Retinal pigment epithelial cell (primary cell): ENCODE data around the gene TBC1D22A.
"Not testable (repeated sequence)": the region's sequence is repeated elsewhere in the genome, so short reads cannot be mapped to it uniquely, and the experiment has no call there.

Source experiments
- DNase-seq: peaks from one replicate; pipeline ENCODE4 v3.0.0-alpha.2; 2010; ENCODE audit warnings: low read depth
- H3K4me3 ChIP-seq: 2 replicates; pipeline ENCODE4 v1.5.1; 2011; ENCODE audit warnings: mild to moderate bottlenecking, low read length, control low read depth, moderate library complexity
- CTCF ChIP-seq: conservative IDR thresholded peaks from 2 replicates; pipeline ENCODE4 v1.5.1; 2011; ENCODE audit warnings: low read depth, low read length, control low read depth, inconsistent platforms

TBC1D22A gene

DNA sequence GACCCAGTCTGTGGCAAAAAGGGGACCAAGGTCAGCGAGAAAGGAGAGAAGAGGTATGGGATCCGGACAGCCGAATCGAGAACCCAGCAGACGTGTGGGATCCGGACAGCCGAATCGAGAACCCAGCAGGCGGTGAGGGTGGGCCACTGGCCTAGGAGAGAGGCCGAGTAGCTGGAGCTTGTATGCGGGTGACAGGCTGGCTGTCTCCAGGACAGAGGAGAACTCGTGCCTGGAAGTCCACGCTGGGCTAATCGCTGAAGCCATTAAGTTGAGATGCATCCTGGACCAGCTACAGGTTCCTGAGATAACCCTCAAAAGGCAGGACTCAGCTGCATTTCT is 30.4 kb upstream of the TBC1D22A start:
- H3K4me3 ChIP-seq: no peak overlapping the region
- DNase-seq: no peak
- no peak for TF ChIP-seq CTCF

DNA sequence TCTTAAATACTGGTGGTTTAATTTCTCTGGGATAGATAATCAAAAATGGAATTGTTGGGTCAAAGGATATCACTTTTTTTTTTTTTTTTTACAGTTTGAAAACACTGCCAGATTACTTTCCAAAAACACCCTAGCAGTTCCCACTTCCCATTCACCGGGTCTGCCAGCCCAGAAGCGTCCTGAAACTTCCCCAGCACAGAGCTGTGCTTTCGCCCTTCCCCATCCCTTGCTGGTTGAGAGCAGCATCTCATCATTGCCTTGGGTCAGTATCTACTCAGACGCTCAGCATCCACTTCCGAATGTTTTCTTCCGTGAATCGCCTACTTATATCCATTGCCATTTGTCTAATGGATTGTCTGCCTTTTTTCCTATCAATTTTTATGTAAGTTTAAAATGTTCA is 29.9 kb upstream of the TBC1D22A start:
- TF ChIP-seq CTCF: no peak
- H3K4me3 ChIP-seq: no peak overlapping the region
- DNase-seq: no peak

- not testable (repeated sequence) for DNase-seq, H3K4me3 ChIP-seq
Measured at GRCh38 chr22:46734213-46734722, 28.2 kb upstream of the TBC1D22A start.

GRCh38 chr22:46734830-46735453 is 27.5 kb upstream of the TBC1D22A start:
- TF ChIP-seq CTCF: no peak
- no peak overlapping the region for H3K4me3 ChIP-seq
- DNase-seq: no peak

- no peak for TF ChIP-seq CTCF
- no peak for DNase-seq
- H3K4me3 ChIP-seq: peak overlapping the region; percentile 76
Measured at GRCh38 chr22:46735747-46736608, 26.5 kb upstream of the TBC1D22A start.

DNA sequence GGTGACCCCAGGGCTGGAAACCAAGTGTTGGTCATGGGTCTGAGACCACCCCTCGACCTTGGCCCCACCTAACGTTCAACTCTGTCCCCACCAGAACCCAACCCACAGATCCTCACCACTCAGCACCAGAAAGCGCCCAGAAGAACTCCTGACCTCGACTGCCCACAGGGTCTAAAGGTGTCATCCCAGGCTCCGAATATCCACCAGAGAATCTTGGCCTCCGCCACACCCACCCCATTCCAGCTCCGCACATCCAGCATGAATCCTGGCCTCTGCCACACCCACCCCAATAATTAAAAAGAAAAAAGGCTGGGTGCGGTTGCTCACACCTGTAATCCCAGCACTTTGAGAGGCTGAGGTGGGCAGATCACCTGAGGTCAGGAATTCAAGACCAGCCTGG is 25.7 kb upstream of the TBC1D22A start:
- H3K4me3 ChIP-seq: peak overlapping the region; percentile 76
- DNase-seq: no peak
- no peak for TF ChIP-seq CTCF

- DNase-seq: no peak
- peak overlapping the region; percentile 76 for H3K4me3 ChIP-seq
- no peak for TF ChIP-seq CTCF
Measured at GRCh38 chr22:46737105-46737975, 25.1 kb upstream of the TBC1D22A start.
